Stimulated activated CD4-positive, alpha-beta T cell treated with anti-CD3 and anti-CD28 coated beads, TNF-alpha, amount 100 ng/mL, for 4 hours (primary cell): ENCODE results near the gene LHX3.

Experiments used
- DNase-seq, 3 experiments: peaks; one replicate each; pipeline ENCODE4 v3.0.0-alpha.2; 2020; ENCODE audit warnings: low read depth in 3 of 3

LHX3 gene

DNA sequence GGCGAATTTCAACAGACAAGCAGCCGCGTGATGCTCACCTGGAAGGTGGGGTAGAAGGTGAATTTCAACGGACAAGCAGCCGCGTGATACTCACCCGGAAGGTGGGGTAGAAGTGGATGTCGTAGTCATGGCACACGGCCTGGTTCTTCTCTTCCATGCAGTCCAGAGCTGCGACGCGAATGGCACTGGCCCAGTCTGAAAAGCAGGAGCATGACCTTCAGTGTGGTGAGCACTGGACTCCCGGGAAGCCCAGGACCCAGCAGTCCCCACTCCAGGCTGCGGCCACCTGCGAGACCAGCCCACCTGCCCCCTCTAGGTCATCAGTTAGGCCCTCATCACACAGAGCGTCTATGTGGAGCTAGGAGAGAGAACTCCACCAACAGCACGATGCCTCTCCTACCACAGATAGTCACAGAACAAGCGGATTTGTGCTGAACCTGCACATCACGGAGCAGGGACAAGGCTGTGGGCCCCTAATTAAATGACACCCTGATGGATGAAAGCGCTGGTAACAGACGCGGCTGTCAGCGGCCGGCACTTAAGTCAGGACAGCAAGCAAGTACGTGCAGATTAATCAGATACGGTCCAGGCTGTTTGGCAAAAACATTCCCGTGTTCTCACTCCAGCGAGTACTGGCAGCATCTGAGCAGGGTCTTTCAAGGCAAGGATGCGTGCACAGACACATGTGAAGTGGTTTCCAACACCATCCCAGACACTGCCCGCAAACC, 21.9 kb upstream of the LHX3 start:
- no peak for DNase-seq

DNA sequence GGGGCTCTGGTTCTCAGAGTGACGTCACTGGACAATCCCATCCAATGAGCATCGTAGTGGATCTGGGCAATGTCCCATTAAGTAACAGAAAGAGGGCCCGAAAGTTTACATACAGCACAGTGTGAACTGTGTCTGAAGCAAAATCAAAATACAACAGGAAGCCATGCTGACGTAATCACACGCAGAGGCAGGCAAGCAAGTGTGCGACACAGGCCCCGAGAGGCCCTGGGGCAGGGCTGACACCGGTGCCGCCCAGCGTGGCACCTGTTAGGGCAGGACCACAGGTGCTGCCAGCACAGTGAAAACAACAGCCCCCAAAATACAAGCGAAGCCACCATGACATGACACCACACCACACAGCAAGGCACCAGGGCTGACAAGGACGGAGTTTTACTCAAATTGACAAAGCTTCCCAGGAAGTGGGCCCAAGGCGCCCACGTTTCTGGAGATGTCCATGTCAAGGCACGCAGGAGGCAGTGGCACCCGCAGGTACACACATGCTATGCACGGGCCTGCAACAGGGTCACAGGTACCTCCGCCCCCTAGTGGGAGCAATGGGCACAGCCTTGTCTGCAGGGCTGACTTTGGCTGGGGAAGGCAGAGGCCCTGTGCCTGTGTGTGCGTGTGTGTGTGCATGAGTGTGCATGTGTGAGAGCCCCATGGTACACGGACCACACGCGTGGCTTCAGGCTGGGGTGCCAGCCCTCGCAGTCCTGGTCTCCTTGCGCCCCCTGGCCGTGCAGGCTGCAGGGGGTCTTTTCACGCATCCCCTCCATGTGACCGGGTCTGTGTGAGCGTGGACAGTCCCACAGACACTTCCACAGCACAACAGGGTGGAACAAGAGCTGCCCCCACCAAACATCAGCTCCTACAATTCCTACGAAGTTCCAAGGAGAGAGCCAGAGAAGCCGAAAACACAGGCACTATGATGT, 21.1 kb upstream of the LHX3 start:
- DNase-seq: peak; percentile 39 to 43 (median 42)

DNA sequence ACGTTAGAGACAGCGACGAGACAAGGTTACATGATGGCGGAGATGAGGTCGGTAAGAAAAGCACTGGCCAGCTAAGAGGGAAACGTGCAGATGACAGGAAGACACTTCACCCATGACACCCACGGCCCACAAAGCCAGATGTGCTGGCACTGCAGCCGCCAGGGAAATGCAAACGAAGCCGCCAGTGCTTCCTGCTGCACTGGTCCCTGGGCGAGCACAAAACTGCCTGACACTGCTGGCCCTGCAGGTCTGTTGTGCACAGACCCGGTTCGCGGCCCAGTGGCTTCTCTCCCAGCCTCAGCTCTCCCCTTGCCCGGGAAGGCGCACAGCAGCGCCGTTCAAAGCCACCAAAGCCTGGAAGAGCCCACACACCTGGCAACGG, 20.4 kb upstream of the LHX3 start:
- no peak for DNase-seq

DNA sequence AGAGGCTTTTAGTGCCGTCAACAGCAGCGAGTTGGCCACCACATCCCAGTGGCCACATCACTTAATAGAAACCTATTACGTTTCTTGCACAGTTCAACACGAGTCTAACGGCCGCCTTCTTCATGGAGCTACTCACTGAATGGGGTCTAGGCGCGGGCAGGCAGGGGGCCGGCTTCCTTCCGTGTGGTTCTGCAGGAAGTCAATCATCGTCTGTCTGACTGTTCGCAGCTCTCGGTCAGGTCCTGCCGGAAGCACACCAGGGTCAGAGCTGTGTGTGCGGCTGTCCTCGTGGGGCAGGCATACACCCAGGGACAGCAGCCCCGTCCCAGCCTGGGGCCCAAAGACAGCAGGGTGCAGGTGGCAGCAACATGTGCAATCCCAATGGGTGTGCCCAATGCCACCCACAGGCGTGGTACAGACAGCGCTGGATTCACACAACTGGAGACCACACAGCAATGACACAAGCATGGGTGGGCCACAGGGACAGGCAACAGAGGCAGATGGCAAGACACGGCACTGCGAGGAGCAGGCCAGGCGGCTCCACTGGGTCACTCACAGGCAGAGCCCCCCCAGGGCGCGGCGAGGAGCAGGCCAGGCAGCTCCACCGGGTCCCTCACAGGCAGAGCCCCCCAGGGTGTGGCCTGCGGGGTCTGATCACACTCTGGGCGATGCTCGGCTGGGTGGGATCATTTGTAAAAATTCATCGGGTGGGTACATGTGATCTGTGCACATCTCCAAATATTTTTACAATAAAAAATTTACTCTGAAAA, 19.1 kb upstream of the LHX3 start:
- no peak for DNase-seq

DNA sequence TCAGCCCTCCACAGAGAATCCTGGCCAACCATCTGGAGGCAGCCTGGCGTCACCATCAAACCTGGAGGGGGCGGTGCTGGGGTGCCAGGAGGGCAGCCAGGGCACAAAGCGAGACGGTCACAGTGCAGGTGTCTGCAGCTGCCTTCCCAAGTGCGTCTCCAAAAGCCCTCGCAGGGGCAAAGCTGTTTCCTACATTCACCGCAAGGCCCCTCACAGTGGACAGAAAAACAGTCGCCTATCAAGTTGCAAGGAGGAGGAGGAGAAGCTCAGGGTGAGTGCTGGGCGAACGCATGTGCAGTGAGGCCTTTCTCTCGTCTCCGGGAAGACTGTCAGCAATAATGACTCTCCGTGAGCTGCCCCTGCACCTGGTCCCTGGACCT, 18.0 kb upstream of the LHX3 start:
- DNase-seq: no peak

DNA sequence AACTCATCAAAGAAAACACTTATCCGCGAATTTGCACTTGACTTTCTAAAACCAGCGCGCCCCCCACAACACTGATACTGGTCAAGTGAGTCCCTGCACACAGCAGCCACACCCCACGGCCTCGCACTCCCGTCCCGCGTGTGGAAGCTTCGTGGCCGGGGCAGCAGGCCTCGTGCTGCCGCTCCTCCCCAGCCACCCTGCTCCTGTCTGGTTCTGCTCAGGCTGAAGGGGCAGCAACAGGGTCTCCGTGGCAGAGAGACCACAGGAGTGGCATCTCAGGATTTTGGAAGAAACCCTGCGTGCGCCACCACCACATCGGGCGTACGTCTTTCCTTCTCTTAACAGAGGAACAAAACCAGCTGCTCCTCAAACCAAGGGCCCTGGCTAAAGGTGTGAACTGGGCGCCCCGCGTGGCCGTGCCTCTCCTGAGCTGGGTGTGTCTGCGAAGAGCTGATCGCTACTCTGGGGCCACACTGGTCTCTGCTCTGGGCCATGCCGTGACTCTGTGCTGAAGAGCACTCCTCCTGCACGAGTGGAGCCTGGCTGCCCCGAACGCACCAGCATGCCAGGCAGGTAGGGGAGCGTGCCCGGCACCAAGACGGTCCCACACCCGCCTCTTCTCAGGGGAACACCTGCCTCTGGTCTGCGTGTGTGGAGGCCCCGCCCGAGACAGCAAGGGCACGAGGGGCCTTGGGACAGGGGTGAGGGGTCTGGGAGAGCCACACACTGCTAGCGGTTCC, 17.4 kb upstream of the LHX3 start:
- no peak for DNase-seq

DNA sequence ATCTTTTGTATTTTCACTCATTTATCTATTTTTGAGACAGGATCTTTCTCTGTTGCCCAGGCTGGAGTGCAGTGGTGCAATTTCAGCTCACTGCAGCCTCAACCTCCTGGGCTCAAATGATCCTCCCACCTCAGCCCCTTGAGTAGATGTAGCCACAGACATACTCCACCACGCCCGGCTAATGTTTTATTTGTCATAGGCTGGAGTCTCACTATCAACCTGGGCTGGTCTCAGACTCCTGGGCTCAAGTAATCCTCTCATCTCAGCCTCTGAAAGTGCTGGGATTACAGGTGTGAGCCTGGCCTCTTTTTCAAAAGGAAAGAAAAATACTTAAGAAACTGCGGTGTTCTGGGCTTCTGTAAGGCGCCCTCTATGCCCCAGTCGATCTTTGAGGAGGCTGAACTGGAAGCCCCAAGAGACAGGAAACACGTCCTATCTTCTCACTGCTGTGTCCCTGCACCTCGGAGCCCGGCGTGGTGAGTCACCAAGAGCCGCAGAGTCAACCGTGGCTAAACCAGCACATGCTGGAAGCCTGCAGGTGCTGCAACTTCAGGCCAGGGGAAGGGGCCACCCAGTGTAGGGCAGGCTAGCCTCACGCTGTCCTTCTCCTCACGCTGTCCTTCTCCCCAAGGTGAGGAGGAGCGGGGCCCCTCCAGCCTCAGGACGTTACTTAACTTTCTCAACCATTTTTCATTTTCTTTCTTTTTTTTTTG, 15.2 kb upstream of the LHX3 start:
- DNase-seq: no peak

DNA sequence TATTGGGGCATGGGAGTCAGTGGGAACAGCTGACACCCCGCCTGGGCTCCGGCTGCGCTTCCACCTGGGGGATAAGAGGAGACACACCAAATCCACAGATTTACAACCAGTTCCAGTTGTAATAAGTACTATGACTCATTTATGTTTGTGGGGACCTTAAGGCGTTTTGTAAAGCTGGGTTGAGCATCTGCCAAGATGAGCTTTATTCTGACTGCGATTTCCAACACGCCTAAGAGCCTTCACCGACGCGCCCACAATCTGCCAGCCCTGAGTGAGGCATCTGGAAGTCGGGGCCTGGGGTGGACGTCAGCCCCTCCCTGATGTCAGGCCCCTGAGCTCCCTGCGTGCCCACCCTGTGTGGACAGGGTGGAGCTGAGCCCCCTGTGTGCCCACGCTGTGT, 14.3 kb upstream of the LHX3 start:
- DNase-seq: no peak

DNA sequence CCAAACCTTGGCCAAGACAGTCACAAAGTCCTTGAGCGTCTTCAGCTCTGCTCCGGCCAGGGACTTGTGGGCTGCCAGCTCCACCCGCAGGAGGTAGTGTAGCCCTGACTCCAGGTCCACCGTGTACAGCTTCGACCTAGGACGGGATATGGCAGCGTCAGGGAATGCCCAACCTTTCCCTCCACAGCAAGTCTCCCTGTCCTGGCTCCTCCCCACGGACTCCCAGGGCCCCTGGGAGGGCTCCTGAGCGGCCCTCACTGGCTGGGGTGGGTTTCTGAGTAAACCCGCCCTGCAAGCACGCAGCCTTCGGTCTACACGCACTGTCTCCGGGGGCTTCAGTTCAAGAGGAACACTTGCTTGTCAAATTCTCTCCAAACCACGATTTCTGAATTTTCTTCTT, 13.7 kb upstream of the LHX3 start:
- DNase-seq: no peak

DNA sequence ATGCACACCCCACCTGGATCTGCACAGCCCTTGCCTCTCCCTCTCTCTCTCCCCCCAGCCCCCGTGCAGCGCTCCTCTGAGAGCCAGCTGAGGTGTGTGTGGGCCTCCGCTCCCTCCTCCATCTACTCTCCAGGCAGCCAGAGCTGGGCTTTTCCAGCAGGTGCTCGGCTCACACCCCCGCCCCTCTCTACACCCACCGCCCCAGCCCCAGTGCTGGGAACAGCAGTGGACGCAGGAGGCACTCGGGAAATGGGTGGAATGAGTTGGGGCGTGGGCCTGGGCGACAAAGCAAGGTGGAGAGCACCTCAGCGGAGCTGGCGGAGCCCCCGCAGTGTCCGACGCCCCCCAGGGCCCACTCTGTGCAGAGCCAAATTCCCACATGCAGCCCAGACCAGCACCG, 13.3 kb upstream of the LHX3 start:
- no peak for DNase-seq

DNA sequence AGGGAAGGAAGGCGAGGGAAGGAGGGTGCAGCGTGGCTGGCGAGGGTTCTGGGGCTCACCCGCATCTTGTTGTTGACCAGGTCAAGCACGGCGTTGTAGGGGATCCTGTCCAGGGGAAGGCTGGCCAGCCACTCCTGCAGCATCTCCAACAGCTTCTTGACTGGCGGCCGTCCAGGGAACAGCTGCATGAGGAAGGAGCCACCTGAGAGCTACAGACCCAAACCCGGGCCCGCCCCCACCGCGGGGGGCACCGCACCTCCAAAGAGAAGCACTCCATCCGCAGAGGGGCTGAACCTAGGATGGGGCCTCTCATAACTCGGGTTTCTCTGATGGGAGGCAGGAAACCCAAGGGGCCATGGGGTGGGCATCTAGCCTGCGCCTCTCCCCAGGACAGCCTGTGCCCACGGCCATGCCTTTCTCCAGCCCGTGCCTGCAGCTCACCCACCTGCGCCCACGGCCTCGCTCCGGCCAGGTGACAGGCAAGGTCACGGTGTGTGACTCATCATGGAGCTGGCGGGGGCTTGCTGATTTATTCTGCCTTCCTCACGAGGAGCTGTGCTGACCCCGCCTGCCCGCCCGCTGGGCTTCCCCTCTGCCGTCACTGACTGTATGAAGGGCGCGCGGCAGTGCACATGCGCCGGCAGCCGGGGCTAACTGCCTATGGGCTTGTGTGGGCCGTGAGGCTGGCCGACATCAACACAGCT, 11.8 kb upstream of the LHX3 start:
- DNase-seq: no peak

DNA sequence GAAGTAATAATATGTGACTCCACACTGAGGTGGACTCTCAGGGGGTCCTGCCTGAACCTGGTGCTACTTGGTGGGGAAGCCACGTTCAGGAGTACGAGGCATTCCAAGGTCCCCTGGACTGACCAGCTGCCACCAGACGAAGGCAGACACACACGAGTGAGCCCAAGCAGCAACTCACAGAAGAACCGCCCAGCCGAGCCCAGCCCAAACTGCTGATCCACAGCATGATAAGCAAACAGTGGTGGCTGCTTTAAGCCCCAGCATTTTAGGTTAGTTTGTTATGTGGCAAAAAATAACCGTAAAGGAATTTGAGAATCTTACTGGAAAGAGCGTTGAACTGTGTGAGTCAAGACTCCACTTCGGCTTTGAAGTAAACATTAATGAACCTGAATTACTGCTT, 8.8 kb upstream of the LHX3 start:
- no peak for DNase-seq

DNA sequence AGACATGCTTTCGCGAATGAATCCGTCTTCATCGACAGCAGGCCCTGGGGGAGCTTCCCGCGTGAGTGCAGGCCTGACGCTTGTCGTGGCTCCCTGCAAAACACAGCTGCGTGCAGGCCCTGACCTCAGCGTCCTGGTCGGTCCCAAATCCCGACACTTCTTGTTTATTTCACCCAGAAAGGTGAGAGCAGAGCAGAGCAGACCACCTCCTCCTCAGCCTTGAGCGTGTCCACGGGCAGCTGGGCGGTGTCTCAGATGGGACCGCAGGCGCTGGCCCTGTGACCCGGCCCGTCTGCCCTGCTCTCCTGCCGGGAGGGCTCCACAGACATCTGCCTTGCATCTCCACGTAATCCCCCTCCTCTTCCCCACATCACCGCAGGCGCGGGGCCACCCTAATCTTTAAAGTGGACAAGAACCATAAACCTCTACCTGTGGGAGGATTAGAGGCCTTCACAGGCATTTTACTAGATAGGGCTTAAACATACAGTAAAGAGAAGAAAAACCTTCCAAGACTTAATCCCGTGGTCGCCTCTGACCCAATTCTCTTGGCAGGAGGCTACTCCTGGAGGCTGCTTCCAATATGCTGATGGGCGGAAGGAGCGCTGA, 7.5 kb upstream of the LHX3 start:
- no peak for DNase-seq

DNA sequence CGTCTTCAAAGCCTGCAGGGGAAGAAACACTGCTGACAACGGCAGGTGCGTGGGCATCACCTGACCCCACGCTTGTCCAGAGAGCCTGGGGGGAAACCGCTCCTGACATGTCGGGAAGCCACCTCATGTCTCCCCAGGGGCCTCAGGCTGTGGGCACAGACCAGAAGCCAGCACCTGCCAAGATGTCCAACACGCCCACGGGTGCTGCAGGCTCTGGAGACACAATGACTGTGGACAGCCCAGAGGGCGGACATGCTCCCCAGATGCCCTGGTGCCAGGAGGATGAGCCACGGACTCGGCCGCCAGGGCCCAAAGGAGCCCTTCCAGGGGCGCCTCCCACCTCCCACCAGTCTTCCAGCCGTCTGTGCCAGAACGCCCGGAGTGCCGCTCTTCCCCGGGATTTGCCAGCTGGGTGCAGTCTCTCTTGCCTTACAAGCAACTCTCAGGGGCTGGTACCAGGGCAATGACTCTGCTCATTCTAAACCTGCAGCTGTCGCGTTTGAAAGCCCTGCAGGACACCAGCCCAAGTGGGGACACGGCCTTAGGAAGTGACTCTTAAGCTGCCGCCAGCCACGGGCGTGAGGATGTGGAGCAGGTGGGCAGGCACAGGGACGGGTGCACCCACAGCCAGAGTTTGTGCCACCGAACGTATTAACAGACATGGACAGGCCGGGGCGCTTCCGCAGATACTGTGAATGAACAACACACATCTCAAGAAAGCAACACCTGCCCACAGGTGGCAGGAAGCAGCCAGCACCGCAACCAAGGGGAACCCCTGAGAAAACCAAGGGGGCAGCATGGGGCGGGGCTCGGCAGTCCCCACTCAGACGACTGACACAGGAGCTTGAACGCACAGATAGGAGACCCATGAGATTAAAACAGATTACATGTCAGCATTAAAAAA, 6.8 kb upstream of the LHX3 start:
- DNase-seq: no peak

DNA sequence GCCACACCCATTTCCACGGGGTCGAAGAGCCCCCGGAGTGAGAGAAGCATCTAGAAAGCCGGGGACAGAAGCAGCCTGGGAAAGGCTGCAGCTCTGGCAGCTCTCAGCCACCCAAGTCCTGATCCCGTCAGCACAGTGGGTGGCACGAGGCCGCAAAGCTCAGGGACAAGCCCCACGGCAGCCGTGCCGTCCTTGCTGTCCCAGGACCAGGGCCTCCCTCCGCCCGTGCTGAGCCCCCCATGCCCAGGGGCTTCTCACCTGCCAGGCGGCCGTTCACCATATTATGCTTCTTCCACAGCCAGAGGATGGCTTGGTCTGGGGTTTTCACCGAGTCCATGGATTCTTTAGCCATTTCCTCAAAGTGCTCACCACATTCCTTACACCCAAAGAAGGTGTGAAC, 6.1 kb upstream of the LHX3 start:
- DNase-seq: no peak

DNA sequence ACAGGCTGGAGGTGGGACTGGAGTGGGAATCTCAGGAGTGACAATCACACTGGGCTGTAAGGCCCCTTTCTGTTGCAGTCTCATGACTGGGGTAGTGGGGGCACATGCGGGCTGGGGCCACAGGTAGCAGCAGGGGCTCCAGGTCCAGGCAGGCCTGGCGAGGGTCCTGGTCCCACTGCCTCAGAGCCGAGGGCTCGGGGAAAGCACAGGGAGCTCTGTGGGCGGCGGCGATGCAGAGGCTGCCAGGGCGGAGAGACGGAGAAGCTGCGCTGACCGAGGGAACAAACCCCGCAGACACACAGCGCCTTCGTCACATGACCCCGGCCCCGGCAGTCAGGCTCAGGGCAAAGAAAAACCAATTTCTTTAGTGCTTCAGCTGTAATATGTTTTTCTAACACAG, 5.3 kb upstream of the LHX3 start:
- no peak for DNase-seq

DNA sequence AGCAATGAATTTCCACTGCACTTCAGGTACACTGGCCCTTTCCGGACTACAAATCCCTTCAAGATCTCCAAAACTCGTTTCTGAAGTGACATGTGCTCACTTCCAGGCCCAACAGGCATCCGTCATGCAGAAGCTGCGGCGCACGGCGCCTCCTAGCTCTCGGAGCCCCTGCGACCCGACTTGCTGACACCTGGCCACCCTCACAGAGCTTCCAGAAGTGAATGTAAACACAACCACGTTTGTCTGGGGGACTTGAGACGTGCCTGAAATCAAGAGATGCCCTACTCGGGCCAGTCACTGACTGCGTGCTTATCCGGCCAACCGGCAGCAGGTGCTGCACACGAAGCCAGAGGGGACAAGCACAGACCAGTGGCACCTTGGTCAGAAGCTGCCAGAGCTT, 4.9 kb upstream of the LHX3 start:
- DNase-seq: no peak

DNA sequence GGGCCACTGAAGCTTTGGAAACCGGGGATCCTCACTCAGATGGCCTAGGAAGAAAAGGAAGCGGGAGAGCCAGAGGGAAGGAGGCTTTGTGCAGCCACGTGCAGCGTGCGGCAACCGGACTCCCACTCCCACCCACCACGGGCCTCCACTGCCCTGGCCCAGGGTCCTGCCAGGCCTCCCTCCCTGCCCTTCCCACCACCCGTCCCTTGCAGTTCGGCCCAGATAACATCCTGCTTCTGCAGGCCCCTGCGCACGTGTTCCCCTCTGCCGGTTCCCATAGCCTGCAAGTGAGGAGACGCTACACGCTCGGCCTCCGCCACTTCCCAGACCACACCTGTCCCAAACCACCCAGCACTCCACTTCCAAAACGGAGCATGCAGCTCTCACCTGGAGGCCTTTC, 4.3 kb upstream of the LHX3 start:
- no peak for DNase-seq

DNA sequence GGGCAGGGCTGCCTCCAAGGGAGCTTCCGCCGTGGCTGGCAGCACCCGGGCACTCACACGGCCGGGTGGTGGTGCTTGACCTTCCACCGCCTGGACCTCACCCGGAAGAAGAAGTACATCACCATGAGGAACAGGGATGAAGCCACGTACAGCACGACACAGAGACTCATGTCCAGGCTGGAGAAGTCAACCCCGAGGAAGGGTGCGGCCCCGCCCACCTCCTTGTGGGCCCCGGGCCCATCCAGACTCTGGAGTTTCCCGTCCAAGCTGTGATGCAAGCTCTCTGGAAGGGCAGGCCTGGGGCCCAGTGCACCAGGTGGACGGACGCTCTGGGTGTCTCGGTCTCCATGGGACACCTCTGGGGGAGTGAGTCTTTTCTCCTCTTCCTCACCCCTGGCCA, 3.7 kb upstream of the LHX3 start:
- no peak for DNase-seq
